ENCODE data around the gene RFX3.

RFX3 gene
- total RNA-seq: 30.8 to 31.8 reads per million in 2 donors

DNA sequence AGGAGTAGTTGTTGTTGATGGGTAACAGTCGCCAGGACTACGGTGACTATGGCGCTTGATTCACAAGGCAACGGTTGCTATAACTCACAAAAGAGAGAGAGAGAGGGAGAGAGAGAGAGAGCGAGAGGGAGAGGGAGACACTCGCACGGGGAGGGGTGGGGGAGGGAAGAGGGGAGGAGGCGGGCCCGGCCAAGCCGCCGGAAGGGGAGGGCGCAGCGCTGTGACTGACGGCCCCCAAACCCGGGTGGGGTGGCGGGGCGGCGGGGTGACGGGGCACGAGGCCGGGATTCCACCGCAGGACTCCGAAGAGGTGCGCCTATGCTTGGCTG, at the start of gene RFX3:
RFX3 (minus strand) TSS at position 166 of the 329 bp plus-strand sequence. CDS start 130,413 bp downstream, outside the sequence.
- peak; percentile 87 for DNase-seq

GRCh38 chr9:3571500-3571899, 45.7 kb upstream of the RFX3 start:
- DNase-seq: no peak

DNA sequence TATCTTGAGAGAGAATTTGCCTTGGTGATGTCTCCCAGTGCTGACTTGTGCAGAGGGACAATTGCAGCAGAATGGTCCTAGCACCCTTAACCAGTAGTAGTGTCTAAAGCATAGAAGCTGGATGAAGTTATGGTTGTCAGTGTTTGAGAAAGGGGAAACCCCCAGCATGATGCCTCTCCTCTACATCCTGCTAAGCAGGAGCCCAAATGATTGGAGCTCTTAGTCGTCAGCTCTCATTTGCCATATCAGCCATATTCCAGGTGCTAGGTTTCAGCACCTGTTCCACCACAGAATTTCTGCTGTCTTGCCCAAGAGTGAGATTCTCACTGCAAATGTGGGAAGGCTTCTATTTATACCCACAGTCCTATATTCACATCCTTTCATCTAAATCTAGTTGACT, 43.7 kb upstream of the RFX3 start:
- DNase-seq: no peak

DNA sequence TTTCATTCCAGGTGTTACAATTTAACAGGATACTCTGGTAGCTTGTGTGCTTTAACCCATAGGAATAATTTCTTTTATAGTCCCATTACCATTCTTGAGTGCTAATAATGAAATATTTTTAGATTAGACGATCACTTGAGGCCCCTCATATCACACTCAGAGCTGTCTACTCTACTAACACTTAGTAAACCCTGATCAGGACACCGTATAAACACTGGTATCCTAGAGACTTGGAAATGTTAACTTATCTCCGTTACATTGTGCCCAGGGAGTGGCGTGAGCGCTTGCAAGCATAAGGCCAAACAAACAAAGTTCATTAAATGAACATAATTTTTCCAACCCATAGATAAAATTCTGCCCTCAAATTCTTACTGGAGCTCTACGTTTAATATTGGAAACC, 42.2 kb upstream of the RFX3 start:
- no peak for DNase-seq

DNA sequence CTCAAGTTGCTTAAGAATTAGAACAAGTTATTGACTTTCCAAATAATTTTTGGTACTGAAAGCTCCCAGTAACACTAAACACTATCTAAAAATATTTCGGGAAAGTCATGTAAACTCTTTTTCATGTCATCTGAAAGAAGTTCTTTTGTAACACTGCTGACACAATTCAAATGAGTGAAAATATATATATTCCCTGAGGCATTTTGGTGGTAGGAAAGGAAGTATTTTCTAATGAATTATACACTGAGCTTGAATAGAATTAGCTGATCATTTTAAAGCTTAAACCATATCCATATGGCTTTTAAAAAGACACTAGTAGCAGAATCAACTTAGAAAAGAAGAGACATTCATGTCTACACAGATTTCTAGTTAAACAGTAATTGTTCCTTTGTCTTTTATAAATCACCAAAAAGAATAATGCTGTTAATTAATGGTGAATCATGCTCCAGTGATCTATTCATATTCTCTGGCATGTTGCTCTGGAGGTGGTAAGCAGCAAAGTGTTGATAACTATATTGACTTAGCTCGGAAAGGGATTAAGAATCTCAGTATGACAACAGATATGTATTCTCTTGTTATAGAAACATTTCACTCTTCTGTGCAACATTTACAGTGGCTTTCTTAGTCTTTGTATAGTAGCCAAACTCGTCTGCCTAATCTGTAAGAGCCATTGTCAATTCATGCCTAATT, 27.4 kb upstream of the RFX3 start:
- DNase-seq: no peak

GRCh38 chr9:3549225-3549624, 23.4 kb upstream of the RFX3 start:
- DNase-seq: no peak

DNA sequence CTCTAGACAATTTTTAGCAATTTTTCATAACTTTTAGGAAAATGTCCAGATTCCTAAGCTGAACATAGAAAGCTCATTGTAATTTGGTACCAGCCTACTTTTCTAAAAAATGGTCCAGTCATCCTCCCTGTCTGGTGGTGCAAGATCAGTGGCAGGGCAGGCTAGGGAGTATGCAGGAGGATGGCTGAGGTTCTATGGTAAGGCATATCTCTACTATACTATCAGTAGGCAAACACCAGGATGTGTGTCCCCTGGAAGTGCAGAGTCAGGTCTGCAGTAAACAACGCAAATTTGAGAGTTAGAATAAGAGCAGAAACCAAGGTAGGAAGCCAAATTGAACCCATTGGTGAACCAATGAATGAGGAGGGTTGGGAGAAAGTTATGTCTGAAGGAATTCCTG, 22.8 kb upstream of the RFX3 start:
- no peak for DNase-seq

DNA sequence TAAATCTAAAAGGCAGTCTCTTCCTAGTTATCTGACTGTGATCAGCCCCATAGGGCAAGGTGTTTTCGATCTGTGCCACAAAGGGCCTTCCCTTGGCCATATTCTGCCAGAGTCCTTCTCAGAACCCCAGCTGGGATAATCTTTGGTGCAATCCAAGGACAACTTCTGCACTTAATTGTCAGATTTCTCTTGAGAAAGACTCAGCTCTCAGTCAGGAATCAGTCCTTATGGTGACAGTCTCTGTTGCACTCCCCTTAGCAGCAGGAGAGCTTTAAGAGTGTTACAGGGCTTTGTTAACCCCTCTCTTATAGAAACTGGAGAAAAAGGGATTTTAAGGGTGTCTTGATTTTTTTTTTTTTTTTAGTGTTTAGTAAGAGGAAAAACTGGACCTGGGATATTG, 15.4 kb upstream of the RFX3 start:
- no peak for DNase-seq

- DNase-seq: no peak
Observed at GRCh38 chr9:3534614-3535404, 9.0 kb upstream of the RFX3 start.

DNA sequence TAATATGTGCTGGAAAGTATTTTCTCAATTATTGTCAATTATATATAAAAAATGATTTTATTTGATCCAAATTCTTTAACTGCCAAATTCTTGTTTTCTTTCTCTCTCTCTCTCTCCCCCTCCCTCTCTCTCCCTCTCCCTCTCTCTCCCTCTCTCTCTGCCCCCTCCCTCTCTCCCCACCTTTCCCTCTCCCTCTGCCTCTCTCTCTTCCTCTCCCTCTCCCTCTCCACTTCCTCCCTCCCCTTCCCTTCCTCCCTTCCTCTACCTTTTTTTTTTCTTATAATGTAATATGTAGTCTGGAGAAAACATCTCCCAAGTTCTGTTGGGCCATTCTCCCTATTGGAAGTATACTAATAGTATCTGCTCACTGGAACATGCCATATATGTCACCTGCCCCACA, 6.4 kb upstream of the RFX3 start:
- DNase-seq: no peak

DNA sequence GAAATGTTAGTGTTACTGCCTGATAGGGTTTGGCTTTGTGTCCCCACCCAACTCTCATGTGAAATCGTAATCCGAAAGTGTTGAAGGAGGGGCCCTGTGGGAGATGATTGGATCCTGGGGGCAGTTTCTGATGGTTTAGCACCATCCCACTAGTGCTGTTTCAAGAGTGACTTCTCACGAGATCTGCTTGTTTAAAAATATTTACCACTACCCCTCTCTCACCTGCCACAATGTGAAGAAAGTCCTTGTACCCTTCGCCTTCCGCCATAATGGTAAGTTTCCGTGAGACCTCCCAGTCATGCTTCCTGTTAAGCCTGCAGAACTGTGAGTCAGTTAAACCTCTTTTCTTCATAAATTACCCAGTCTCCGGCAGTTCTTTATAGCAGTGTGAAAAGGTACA, 2.6 kb upstream of the RFX3 start:
- DNase-seq: no peak

- no peak for DNase-seq
Observed at GRCh38 chr9:3526997-3527940, 1.5 kb upstream of the RFX3 start.

GRCh38 chr9:3526165-3526996, 580 bp upstream of the RFX3 start:
- peak; percentile 73 for DNase-seq

- peak; percentile 24 for DNase-seq
Observed at GRCh38 chr9:3525096-3525835, 535 bp downstream of the RFX3 start.

DNA sequence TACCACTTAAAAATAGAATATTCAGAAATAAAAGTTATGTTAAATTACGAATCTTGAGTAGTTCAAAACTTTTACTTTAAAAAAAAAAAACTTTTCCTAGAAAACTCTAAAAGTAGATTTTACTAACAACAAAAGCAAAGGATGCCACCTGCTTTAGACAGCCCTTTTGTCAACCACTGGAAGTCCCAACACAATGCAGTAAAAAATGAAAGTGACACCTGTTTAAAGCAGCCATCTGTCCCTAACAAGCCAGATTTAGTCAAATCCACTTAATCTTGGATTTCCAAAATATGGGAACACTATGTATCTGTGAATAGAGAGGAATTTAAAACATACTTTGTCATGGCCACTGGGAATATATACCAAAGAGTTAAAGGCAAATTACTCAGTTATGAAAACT, 3.8 kb downstream of the RFX3 start:
- no peak for DNase-seq

GRCh38 chr9:3520564-3520963, 5.2 kb downstream of the RFX3 start:
- DNase-seq: no peak

GRCh38 chr9:3517377-3518048, 8.3 kb downstream of the RFX3 start:
- no peak for DNase-seq

- no peak for DNase-seq
Observed at GRCh38 chr9:3516667-3517330, 9.0 kb downstream of the RFX3 start.

DNA sequence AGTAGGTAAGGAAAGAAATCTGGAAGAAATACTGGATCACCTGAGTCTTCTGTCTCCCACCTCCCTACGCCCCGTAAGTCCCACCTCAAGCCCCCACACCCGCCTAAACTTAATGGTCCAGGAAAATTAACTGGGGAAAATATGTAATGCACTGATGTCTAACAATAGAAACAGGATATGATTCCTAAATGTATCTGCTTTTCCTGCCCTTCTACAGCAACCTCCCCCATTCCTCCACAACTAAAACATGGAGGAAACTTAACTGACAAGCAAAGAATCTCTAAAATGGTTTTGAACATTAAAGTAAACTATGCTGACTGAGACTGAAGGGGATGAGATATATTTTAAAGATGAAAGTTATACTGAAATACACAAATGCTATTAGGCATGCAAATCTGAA, 10.4 kb downstream of the RFX3 start:
- DNase-seq: no peak

DNA sequence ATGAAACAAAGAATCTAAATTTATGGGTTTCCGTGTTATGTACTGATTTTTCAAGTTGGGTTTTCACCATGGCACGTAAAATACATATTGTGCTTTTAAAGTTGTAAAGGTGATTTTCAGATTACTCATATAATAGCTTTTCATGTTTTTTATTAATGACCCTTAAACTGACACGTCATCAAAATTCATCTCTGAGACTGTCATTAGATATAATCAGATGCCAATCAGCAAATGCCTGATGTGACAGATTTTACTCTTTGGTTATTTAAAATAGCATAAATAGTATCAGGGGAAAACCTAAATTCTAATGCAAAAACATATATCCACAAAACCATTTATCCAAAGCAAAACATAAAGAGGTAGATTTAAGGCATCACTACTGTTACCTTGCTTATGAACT, 11.0 kb downstream of the RFX3 start:
- no peak for DNase-seq

All from activated gamma-delta T cell (primary cell).